IMR-90 (cell line): ENCODE measurements around the gene STK32A.

Experiments used
- BHLHE40 ChIP-seq: fragments of 150-350 bp; IDR thresholded peaks from 2 replicates; pipeline ENCODE4 v1.6.1; 2016; ENCODE audit warnings: mild to moderate bottlenecking, low read depth, low read length
- CEBPB ChIP-seq: IDR thresholded peaks from 2 replicates; pipeline ENCODE4 v1.6.1; 2012; ENCODE audit warnings: low read depth, low read length, improper control_type of control experiment
- MAFK ChIP-seq: IDR thresholded peaks from 2 replicates; pipeline ENCODE4 v1.6.1; 2012; ENCODE audit warnings: low read depth, low read length, improper control_type of control experiment
- MXI1 ChIP-seq: IDR thresholded peaks from 2 replicates; pipeline ENCODE4 v1.6.1; 2012; ENCODE audit warnings: low read depth, mild to moderate bottlenecking, low read length, moderate library complexity, borderline replicate concordance
- NFE2L2 ChIP-seq: fragments of 150-350 bp; IDR thresholded peaks from 2 replicates; pipeline ENCODE4 v1.6.1; 2016; ENCODE audit warnings: low read depth, mild to moderate bottlenecking, low read length
- POLR2A ChIP-seq: IDR thresholded peaks from 2 replicates; pipeline ENCODE4 v1.6.1; 2012; ENCODE audit warnings: mild to moderate bottlenecking, low read depth, low read length
- RCOR1 ChIP-seq: IDR thresholded peaks from 2 replicates; pipeline ENCODE4 v1.6.1; 2012; ENCODE audit warnings: mild to moderate bottlenecking, low read length, improper control_type of control experiment; ENCODE audit not compliant: insufficient replicate concordance
- TF ChIP-seq, protein P1 (sequence below): fragments of 150-350 bp; IDR thresholded peaks from 2 replicates; pipeline ENCODE4 v1.6.1; 2016; ENCODE audit warnings: low read depth, mild to moderate bottlenecking, low read length, moderate library complexity, borderline replicate concordance
- TF ChIP-seq, protein P2 (sequence below): conservative IDR thresholded peaks from 2 replicates; pipeline ENCODE4 v1.5.1; 2012; ENCODE audit warnings: mild to moderate bottlenecking, low read depth, low read length, improper control_type of control experiment
- TF ChIP-seq, protein P3 (sequence below): fragments of 150-350 bp; IDR thresholded peaks from 2 replicates; pipeline ENCODE4 v1.6.1; 2017; ENCODE audit warnings: mild to moderate bottlenecking, antibody characterized with exemption, low read length, low read depth

DNA sequence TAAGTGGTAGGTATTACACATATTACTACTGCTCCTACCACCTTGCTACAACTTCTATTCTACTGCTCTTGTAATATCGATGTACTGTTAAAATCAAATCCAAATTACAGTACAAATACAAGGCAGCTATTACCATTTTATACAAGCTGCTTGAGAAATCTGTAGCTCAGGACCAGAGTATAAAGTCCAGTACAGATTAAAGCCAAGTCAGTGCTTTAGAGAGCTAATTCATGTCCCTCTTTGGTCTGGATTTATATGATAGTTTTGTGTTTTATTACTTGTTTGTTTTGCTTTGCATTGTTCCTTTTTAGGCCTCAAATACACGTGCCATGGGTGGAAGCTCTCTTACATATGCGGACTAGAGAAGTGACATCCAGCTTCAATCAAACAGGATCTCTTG is 199.2 kb downstream of the STK32A start:
- no peak for TF ChIP-seq CEBPB
- TF ChIP-seq, protein P1, sequence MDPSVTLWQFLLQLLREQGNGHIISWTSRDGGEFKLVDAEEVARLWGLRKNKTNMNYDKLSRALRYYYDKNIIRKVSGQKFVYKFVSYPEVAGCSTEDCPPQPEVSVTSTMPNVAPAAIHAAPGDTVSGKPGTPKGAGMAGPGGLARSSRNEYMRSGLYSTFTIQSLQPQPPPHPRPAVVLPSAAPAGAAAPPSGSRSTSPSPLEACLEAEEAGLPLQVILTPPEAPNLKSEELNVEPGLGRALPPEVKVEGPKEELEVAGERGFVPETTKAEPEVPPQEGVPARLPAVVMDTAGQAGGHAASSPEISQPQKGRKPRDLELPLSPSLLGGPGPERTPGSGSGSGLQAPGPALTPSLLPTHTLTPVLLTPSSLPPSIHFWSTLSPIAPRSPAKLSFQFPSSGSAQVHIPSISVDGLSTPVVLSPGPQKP: no peak
- TF ChIP-seq, protein P2, sequence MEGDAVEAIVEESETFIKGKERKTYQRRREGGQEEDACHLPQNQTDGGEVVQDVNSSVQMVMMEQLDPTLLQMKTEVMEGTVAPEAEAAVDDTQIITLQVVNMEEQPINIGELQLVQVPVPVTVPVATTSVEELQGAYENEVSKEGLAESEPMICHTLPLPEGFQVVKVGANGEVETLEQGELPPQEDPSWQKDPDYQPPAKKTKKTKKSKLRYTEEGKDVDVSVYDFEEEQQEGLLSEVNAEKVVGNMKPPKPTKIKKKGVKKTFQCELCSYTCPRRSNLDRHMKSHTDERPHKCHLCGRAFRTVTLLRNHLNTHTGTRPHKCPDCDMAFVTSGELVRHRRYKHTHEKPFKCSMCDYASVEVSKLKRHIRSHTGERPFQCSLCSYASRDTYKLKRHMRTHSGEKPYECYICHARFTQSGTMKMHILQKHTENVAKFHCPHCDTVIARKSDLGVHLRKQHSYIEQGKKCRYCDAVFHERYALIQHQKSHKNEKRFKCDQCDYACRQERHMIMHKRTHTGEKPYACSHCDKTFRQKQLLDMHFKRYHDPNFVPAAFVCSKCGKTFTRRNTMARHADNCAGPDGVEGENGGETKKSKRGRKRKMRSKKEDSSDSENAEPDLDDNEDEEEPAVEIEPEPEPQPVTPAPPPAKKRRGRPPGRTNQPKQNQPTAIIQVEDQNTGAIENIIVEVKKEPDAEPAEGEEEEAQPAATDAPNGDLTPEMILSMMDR: no peak
- no peak for TF ChIP-seq RCOR1
- no peak for TF ChIP-seq NFE2L2
- TF ChIP-seq MXI1: no peak
- no peak for TF ChIP-seq BHLHE40
- TF ChIP-seq POLR2A: no peak
- TF ChIP-seq, protein P3, sequence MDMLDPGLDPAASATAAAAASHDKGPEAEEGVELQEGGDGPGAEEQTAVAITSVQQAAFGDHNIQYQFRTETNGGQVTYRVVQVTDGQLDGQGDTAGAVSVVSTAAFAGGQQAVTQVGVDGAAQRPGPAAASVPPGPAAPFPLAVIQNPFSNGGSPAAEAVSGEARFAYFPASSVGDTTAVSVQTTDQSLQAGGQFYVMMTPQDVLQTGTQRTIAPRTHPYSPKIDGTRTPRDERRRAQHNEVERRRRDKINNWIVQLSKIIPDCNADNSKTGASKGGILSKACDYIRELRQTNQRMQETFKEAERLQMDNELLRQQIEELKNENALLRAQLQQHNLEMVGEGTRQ: no peak
- TF ChIP-seq MAFK: no peak
